Lung microvascular endothelial cell (primary cell): ENCODE data around the gene PRR3. TPM values are rescaled to one million over a fixed set of nuclear protein-coding genes. Genes with fewer than 3 reads are reported as not detected.
A peak's percentile ranks its signal among the peaks of the same experiment; 100 is the strongest.

ENCODE experiments used
- DNase-seq, 2 donors: peaks; one replicate each; pipeline versions ENCODE4 v3.0.0 to v3.0.0-alpha.2; 2010; ENCODE audit warnings: low read depth in 2 of 2
- total RNA-seq: library from RNA; depleted of rRNA; stranded (reverse); fragments of >200 nt; gene quantifications from 2 replicates; pipeline ENCODE4 v1.2.1, GENCODE V29; 2014

The PRR3 gene
- total RNA-seq, 1 donor from 2014 or later, result 2.2 TPM

GRCh38 chr6:30571075-30571761 is 14.1 kb downstream of the PRR3 start, which contains the start of gene ABCF1:
Gene ABCF1, plus strand, starts transcription at chr6:30571442. Its CDS starts 46 bp downstream, at chr6:30571488.
- peak; percentile 98 to 99 for DNase-seq

- no peak for DNase-seq
Observed at GRCh38 chr6:30571762-30572082, 14.6 kb downstream of the PRR3 start.

- no peak for DNase-seq
Observed at GRCh38 chr6:30572148-30572547, 15.1 kb downstream of the PRR3 start.

- no peak for DNase-seq
Observed at GRCh38 chr6:30573113-30573512, 16.0 kb downstream of the PRR3 start.

GRCh38 chr6:30578051-30578450 is 21.0 kb downstream of the PRR3 start:
- no peak for DNase-seq

GRCh38 chr6:30583921-30584320 is 26.8 kb downstream of the PRR3 start:
- DNase-seq, result no peak

- DNase-seq, result no peak
Observed at GRCh38 chr6:30589754-30590358, 32.8 kb downstream of the PRR3 start.

GRCh38 chr6:30590509-30590908 is 33.4 kb downstream of the PRR3 start:
- no peak for DNase-seq

- DNase-seq, result peak in 1 of 2 donors; percentile 61
Observed at GRCh38 chr6:30591008-30591407, 33.9 kb downstream of the PRR3 start.

- DNase-seq, result no peak
Observed at GRCh38 chr6:30592287-30592686, 35.2 kb downstream of the PRR3 start.

- DNase-seq, result peak; percentile 81 to 88
Observed at GRCh38 chr6:30597315-30598144, 40.4 kb downstream of the PRR3 start.

- no peak for DNase-seq
Observed at GRCh38 chr6:30598912-30599624, 42.0 kb downstream of the PRR3 start.

- DNase-seq, result no peak
Observed at GRCh38 chr6:30599625-30600324, 42.7 kb downstream of the PRR3 start.

GRCh38 chr6:30600451-30600961 is 43.4 kb downstream of the PRR3 start:
- no peak for DNase-seq

- no peak for DNase-seq
Observed at GRCh38 chr6:30601436-30601814, 44.3 kb downstream of the PRR3 start.

- DNase-seq, result no peak
Observed at GRCh38 chr6:30601815-30602641, 44.9 kb downstream of the PRR3 start.

- DNase-seq, result no peak
Observed at GRCh38 chr6:30603961-30604360, 46.9 kb downstream of the PRR3 start.

GRCh38 chr6:30610065-30610464 is 53.0 kb downstream of the PRR3 start:
- no peak for DNase-seq

GRCh38 chr6:30611150-30611855 is 54.2 kb downstream of the PRR3 start:
- DNase-seq, result no peak

GRCh38 chr6:30611856-30612194 is 54.7 kb downstream of the PRR3 start:
- no peak for DNase-seq
